Measurements from ENCODE around the gene TGFBR3.

Gene TGFBR3

GRCh38 chr1:91717839-91718238, 168.1 kb downstream of the TGFBR3 start:
- DNase-seq = no peak

GRCh38 chr1:91716339-91716738, 169.6 kb downstream of the TGFBR3 start:
- no peak for DNase-seq

GRCh38 chr1:91715416-91716000, 170.4 kb downstream of the TGFBR3 start:
- no peak for DNase-seq

GRCh38 chr1:91714867-91715381, 171.0 kb downstream of the TGFBR3 start:
- no peak for DNase-seq

- DNase-seq = no peak
These were observed 172.7 kb downstream of the TGFBR3 start for GRCh38 chr1:91712981-91713841.

GRCh38 chr1:91712393-91712792, 173.6 kb downstream of the TGFBR3 start:
- DNase-seq = no peak

- no peak for DNase-seq
These were observed 174.3 kb downstream of the TGFBR3 start for GRCh38 chr1:91711504-91712247.

- DNase-seq = no peak
These were observed 175.7 kb downstream of the TGFBR3 start for GRCh38 chr1:91710261-91710660.

- no peak for DNase-seq
These were observed 177.3 kb downstream of the TGFBR3 start for GRCh38 chr1:91708691-91709090.

- no peak for DNase-seq
These were observed 178.1 kb downstream of the TGFBR3 start for GRCh38 chr1:91707890-91708218.

- no peak for DNase-seq
These were observed 178.6 kb downstream of the TGFBR3 start for GRCh38 chr1:91707114-91707889.

GRCh38 chr1:91706140-91706957, 179.6 kb downstream of the TGFBR3 start:
- DNase-seq = no peak

- no peak for DNase-seq
These were observed 181.2 kb downstream of the TGFBR3 start for GRCh38 chr1:91704746-91705145.

GRCh38 chr1:91703095-91703494, 182.9 kb downstream of the TGFBR3 start:
- no peak for DNase-seq

GRCh38 chr1:91701472-91701869, 184.5 kb downstream of the TGFBR3 start:
- DNase-seq = no peak

- no peak for DNase-seq
These were observed 185.0 kb downstream of the TGFBR3 start for GRCh38 chr1:91700771-91701471.

GRCh38 chr1:91700332-91700731, 185.6 kb downstream of the TGFBR3 start:
- DNase-seq = no peak

GRCh38 chr1:91699339-91699974, 186.5 kb downstream of the TGFBR3 start:
- DNase-seq = no peak

GRCh38 chr1:91697861-91698260, 188.1 kb downstream of the TGFBR3 start:
- DNase-seq = no peak
